HG03558 (cell line): Measurements from ENCODE around the gene SNX33.

Experiments used
- ATAC-seq: cut with Tn5 transposase; IDR thresholded peaks from one replicate; pipeline ENCODE4 v1.9.1; 2021; ENCODE audit warnings: moderate number of reproducible peaks; ENCODE audit not compliant: unreplicated experiment; ENCODE audit errors: extremely low read depth

Gene SNX33

DNA sequence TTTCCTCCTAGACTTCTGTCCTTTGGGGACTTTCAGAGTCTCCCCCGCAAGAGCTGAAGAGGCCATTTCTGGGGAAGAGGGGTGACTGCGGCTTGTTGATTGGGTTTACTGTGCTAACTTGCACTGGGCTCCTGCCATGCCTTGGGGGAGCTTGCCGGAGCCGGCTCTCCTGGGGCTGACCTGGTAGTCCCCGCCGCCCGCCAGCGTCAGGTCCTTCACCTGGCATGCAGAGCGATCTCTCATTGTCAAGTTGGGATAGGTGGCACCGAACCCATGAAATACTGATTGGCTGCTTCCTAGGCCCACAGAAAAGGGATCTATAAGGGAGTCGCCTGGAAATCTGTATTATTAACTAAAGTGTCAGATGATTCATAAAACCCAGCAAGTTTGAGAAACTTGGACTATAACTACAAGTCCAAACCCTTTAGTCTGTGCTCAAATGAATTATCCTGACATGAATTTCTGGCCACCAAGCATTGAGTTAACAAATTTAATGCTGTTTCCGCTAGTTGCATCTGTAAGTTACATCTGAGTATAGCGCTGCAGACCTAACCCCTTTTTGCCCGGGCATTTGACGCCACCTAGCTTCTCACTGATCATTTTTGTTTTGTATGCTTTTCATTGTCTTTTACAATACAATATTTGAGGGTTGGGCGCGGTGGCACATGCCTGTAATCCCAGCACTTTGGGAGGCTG lies 7.1 kb upstream of the SNX33 start:
- ATAC-seq: peak; percentile 5

DNA sequence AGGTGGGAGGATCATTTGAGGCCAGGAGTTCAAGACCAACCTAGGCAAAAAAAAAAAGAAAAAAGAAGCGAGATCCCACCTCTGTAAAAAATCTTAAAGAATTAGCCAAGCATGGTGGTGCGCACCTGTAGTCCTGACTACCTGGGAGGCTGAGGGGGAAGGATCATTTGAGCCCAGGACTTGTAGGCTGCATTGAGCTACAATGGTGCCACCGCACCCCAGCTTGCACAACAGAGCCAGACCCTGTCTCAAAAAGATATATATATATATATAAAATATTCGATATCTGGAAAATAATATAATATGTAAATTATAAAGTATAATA lies 6.6 kb upstream of the SNX33 start:
- no peak for ATAC-seq

DNA sequence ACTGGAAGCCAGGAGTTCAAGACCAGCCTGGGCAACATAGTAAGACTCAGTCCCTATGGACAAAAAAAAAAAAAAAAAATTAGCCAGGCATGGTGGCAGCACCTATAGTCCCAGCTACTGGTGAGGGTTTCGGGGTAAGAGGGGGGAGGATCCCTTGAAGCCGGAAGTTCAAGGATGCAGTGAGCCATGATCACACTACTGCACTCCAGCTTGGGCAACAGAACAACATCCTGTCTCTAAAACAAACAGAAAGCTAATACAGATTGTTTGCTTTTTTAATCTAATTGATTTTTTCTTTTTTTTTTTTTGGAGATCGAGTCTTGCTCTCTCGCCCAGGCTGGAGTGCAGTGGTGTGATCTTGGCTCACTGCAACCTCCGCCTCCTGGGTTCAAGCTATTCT lies 6.1 kb upstream of the SNX33 start:
- ATAC-seq: no peak

GRCh38 chr15:75644376-75644775 lies 3.3 kb upstream of the SNX33 start:
- no peak for ATAC-seq

GRCh38 chr15:75646112-75646943 lies 1.4 kb upstream of the SNX33 start:
- ATAC-seq: no peak

- ATAC-seq: no peak
Observed at GRCh38 chr15:75646944-75647364, 758 bp upstream of the SNX33 start.

- ATAC-seq: no peak
Observed at GRCh38 chr15:75648156-75649000, 666 bp downstream of the SNX33 start.

DNA sequence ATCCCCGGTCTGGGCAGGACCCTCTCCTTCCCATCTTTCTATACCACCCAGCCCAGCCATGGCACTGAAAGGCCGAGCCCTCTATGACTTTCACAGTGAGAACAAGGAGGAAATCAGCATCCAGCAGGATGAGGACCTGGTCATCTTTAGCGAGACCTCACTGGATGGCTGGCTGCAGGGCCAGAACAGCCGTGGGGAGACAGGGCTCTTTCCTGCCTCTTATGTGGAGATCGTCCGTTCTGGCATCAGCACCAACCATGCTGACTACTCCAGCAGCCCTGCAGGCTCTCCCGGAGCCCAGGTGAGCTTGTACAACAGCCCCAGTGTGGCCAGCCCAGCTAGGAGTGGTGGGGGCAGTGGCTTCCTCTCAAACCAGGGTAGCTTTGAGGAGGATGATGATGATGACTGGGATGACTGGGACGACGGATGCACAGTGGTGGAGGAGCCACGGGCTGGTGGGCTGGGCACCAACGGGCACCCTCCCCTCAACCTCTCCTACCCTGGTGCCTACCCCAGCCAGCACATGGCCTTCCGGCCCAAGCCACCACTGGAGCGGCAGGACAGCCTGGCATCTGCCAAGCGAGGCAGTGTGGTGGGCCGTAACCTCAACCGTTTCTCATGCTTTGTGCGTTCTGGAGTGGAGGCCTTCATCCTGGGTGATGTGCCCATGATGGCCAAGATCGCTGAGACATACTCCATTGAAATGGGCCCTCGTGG lies 1.5 kb downstream of the SNX33 start:
- no peak for ATAC-seq

DNA sequence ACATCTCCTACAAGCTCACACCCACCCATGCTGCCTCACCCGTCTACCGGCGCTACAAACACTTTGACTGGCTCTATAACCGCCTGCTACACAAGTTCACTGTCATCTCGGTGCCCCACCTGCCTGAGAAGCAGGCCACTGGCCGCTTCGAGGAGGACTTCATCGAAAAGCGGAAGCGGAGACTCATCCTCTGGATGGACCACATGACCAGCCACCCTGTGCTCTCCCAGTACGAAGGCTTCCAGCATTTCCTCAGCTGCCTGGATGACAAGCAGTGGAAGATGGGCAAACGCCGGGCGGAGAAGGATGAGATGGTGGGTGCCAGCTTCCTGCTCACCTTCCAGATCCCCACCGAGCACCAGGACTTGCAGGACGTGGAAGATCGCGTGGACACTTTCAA lies 2.1 kb downstream of the SNX33 start:
- ATAC-seq: no peak

DNA sequence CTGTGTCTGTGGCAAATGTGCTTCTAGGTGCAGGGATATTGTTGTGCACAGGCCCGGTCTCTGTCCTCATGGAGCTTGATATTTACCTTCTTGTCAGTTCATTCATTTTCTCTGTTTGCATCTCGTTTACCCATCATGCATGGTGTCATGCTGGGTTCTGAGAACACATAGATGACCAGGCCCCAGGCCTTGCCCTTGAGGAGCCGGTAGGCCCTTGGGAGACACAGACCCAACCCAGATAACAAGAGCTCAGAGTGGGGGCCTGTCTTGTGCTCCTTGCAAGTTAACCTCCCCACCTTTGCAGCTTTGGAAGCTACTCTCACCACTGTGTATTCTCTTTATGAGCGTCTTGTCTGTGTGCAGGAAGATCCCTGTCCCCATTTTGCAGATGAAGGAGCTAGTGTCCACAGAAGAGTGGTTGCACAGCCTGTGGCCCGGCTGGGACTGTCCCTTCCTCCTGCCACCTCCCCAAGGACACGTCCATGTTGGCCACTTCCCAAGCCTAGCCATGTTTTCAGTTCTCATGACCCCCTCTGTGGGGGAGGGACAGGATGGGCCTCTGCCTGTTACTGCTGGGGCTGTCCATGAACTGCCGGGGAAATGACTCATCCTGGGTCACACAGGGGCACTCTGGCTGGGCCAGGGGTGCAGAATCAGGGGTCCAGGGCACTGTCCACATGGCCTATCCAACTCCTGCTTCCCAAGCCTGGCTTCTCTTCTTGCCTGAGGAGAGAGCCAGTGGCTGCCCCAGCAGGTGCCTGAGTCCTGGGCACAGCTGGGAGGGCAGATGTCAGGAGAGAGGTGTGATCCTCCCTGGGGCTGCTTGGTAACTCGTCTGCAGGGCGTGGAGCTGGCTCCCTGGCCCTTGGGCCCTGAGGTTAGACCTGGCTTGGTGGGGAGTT lies 3.4 kb downstream of the SNX33 start:
- no peak for ATAC-seq

GRCh38 chr15:75651810-75652543 lies 4.3 kb downstream of the SNX33 start:
- no peak for ATAC-seq

DNA sequence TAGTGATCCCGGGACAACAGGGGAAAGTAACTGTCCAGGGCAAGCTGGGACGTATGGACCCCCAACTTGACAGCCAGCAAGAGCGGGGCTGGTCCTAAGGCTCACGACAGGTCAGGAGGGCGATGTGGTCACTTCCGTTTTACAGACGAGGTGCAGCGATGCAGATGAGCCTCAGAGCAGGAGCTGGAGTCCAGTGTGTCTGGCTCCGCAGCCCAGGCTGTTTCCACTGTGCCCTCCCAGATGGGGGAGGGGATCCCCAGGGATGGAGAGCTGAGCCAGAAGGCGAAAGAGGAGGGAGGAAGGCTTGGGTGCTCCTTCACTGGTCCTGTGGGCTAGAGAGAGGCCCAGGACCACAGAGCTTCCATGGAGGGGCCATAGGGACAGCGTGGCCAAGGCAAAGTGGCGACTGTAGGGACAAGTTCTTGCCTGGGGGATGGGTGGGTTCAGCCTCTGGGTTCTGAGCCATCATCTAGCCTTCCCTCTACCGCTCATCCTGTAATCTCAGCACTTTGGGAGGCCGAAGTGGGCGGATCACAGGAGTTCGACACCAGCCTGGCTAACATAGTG lies 5.7 kb downstream of the SNX33 start:
- ATAC-seq: no peak

DNA sequence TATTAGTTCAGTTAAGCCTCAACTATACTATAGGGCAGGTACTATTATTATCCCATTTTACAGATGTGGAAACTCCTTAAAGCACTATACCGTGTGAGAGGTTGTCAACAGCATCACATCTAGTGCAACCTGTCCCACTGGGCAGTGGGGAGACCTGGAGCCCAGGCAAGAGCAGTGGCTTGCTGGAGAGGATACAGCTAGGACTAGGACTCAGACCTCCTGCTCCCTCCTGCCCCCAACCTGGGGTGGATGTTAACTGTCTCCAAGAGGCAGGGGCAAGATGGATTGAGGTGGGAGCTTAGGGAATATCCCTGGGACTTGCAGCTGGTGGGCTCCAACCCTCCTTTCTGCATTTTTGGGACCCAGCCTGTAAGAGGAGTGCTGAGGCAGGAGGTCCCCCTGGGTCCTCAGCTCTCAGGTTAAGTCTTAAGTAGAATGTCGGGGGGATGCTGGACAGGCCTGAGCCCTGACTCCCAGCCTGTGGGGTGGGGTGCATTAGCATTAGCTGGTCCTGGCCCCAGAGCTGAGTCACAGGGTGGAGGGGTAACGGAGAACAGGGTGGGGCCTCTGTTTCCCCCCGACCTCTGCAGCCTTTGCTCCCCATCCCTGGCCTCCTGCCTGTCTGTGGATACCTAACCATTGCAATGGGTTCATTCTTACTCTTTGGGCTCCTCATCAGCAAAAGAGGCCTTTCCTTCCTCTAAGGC lies 6.6 kb downstream of the SNX33 start:
- no peak for ATAC-seq

GRCh38 chr15:75655931-75656330 lies 8.2 kb downstream of the SNX33 start:
- no peak for ATAC-seq

DNA sequence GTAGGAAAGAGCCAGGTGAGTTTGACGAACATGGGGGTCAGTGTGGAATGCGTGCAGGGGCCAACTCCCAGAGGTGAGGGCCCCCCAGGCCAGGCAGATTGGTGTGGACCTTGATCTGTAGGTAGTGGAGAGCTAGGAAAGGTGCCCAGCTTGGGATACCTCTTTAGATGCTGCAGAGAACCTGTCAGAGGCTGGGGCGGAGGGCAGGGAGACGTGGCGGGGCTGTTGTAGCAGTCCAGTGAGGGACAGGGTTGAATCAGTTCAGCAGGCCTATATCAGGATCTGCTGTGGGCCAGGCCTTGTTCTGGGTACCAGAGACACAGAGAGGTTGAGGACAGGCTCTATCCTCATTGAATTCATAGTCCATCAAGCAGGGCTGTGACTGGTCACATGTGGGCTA lies 8.6 kb downstream of the SNX33 start:
- ATAC-seq: no peak

DNA sequence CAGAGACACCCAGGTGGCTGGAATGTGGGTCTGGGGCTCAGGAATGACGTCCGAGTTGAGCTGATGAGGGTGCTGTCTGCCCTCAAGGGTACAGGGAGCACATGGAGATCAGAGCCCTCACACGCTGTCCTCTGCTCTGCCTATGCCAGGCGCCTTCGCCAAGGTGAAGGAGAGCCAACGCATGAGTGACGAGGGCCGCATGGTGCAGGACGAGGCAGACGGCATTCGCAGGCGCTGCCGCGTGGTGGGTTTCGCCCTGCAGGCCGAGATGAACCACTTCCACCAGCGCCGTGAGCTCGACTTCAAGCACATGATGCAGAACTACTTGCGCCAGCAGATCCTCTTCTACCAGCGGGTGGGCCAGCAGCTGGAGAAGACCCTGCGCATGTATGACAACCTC lies 9.1 kb downstream of the SNX33 start:
- ATAC-seq: no peak

GRCh38 chr15:75659141-75659771 lies 11.5 kb downstream of the SNX33 start:
- no peak for ATAC-seq
